Activated T-cell treated with anti-CD3 and anti-CD28 coated beads for 48 hours (primary cell): ENCODE data around the gene ZNF571.

ENCODE experiments used
- DNase-seq: peaks from one replicate; pipeline ENCODE4 v3.0.0-alpha.2; 2020; ENCODE audit warnings: low read depth

Gene ZNF571

GRCh38 chr19:37594304-37594981, at the start of gene ZNF571, which contains the start of gene ZNF540:
ZNF571 (minus strand) TSS chr19:37594792; CDS start chr19:37586676, 8,116 bp downstream.
ZNF540 (plus strand) TSS chr19:37594876; CDS start chr19:37598448, 3,572 bp downstream.
- DNase-seq: peak; percentile 86

- DNase-seq: no peak
Measured at GRCh38 chr19:37635076-37636056, 40.8 kb upstream of the ZNF571 start.

- peak; percentile 40 for DNase-seq
Measured at GRCh38 chr19:37594982-37595382, 390 bp upstream of the ZNF571 start.

GRCh38 chr19:37593996-37594303, 642 bp downstream of the ZNF571 start:
- DNase-seq: no peak

- no peak for DNase-seq
Measured at GRCh38 chr19:37583340-37583739, 11.3 kb downstream of the ZNF571 start.

- no peak for DNase-seq
Measured at GRCh38 chr19:37572203-37572602, 22.4 kb downstream of the ZNF571 start.

GRCh38 chr19:37565370-37565669, 29.3 kb downstream of the ZNF571 start:
- no peak for DNase-seq

- no peak for DNase-seq
Measured at GRCh38 chr19:37564624-37565369, 29.8 kb downstream of the ZNF571 start.

- no peak for DNase-seq
Measured at GRCh38 chr19:37563518-37563917, 31.1 kb downstream of the ZNF571 start.

GRCh38 chr19:37551129-37551993, 43.2 kb downstream of the ZNF571 start:
- DNase-seq: peak; percentile 67

GRCh38 chr19:37537391-37537947, 57.1 kb downstream of the ZNF571 start:
- no peak for DNase-seq

GRCh38 chr19:37519890-37520289, 74.7 kb downstream of the ZNF571 start:
- DNase-seq: no peak
